H1 (cell line): Measurements from ENCODE around the gene KLHL1. TPM values are rescaled to one million over a fixed set of nuclear protein-coding genes. Genes with fewer than 3 reads are reported as not detected.

ENCODE experiments used
- CTCF ChIA-PET: fragments of 300-600 bp; sonication (Branson Sonifier 250); formaldehyde crosslinking; loops from one replicate; lab custom pipeline; 2021; ENCODE audit not compliant: partially characterized antibody; lab: Charles Lee
- POLR2A ChIA-PET: fragments of 300-600 bp; sonication (Branson Sonifier 250); formaldehyde crosslinking; loops from one replicate; lab custom pipeline; 2021; ENCODE audit warnings: inconsistent platforms; ENCODE audit not compliant: partially characterized antibody; lab: Charles Lee
- DNase-seq, 2 experiments: peaks; one replicate each; pipeline versions ENCODE4 v3.0.0 to v3.0.0-alpha.2; 2010 to 2022; ENCODE audit warnings: low spot score in 2 of 2, low read depth in 1 of 2, mixed read lengths in 1 of 2
- FAIRE-seq: peaks from 2 replicates; lab custom pipeline; 2011; peaks lifted over from hg19 to GRCh38; lab: Jason Lieb, UNC
- H2AFZ ChIP-seq: 2 replicates; pipeline ENCODE4 v1.8.1; 2012; ENCODE audit warnings: low read length, inconsistent platforms
- H2AK5ac ChIP-seq: 2 replicates; pipeline ENCODE4 v1.6.1; 2013; ENCODE audit warnings: low read depth, low read length
- H2BK120ac ChIP-seq: replicated peaks from 2 replicates; pipeline ENCODE3; 2013; ENCODE audit warnings: low read depth, low read length, inconsistent platforms
- H2BK12ac ChIP-seq: 2 replicates; pipeline ENCODE4 v1.6.1; 2013; ENCODE audit warnings: low read depth, low read length
- H2BK15ac ChIP-seq: 2 replicates; pipeline ENCODE4 v1.6.1; 2013; ENCODE audit warnings: low read length
- H2BK20ac ChIP-seq: 2 replicates; pipeline ENCODE4 v1.6.1; 2013; ENCODE audit warnings: low read length
- H2BK5ac ChIP-seq: 2 replicates; pipeline ENCODE4 v1.6.1; 2013; ENCODE audit warnings: low read depth, low read length
- H3K14ac ChIP-seq: 2 replicates; pipeline ENCODE4 v1.6.1; 2013; ENCODE audit warnings: inconsistent platforms; ENCODE audit not compliant: insufficient read length
- H3K18ac ChIP-seq: 2 replicates; pipeline ENCODE4 v1.6.1; 2013; ENCODE audit warnings: low read length; ENCODE audit errors: extremely low read depth
- H3K23ac ChIP-seq: 2 replicates; pipeline ENCODE4 v1.6.1; 2013; ENCODE audit warnings: inconsistent platforms; ENCODE audit not compliant: insufficient read length
- H3K23me2 ChIP-seq: 2 replicates; pipeline ENCODE4 v1.6.1; 2013; ENCODE audit warnings: low read depth, low read length
- H3K27ac ChIP-seq: 2 replicates; pipeline ENCODE4 v1.6.1; 2011; ENCODE audit warnings: low read depth, low read length, inconsistent platforms
- H3K27me3 ChIP-seq, 4 experiments: replicated peaks in 1 of 4; 1 replicate in 1 of 4; 2 replicates in 3 of 4; pipeline versions ENCODE4 v1.6.1 to v1.8.1; 2011 to 2013; ENCODE audit warnings: low read length in 3 of 4, mild to moderate bottlenecking in 3 of 4, inconsistent platforms in 2 of 4, mixed read lengths in 2 of 4, moderate library complexity in 1 of 4; ENCODE audit not compliant: control insufficient read depth in 3 of 4, insufficient read depth in 3 of 4; ENCODE audit errors: extremely low read depth in 1 of 4
- H3K36me3 ChIP-seq, 4 experiments: 2 replicates each; pipeline versions ENCODE4 v1.6.1 to v1.8.1; 2011 to 2013; ENCODE audit warnings: mild to moderate bottlenecking in 4 of 4, low read length in 3 of 4, moderate library complexity in 2 of 4, control low read depth in 1 of 4, inconsistent platforms in 1 of 4; ENCODE audit not compliant: insufficient read depth in 4 of 4, control insufficient read depth in 2 of 4
- H3K4ac ChIP-seq: replicated peaks from 2 replicates; pipeline ENCODE3; 2013; ENCODE audit warnings: low read length, low read depth, mixed read lengths, inconsistent platforms; ENCODE audit not compliant: insufficient read length
- H3K4me1 ChIP-seq, 4 experiments: replicated peaks in 1 of 4; 1 replicate in 1 of 4; 2 replicates in 3 of 4; pipeline versions ENCODE4 v1.6.1 to v1.8.1; 2011 to 2013; ENCODE audit warnings: low read length in 3 of 4, inconsistent platforms in 2 of 4, mixed read lengths in 1 of 4; ENCODE audit not compliant: insufficient read depth in 4 of 4, control insufficient read depth in 3 of 4
- H3K4me2 ChIP-seq, 2 experiments: 2 replicates each; pipeline versions ENCODE4 v1.6.1 to v1.8.1; 2011 to 2013; ENCODE audit warnings: low read depth in 2 of 2, low read length in 2 of 2, control low read depth in 1 of 2, inconsistent platforms in 1 of 2, mild to moderate bottlenecking in 1 of 2; ENCODE audit not compliant: insufficient read depth in 1 of 2
- H3K4me3 ChIP-seq, 4 experiments: fragments of 200-600, 300-600 bp in 1 of 4; sonication (generic), shearing (Covaris generic), sonication (Bioruptor Twin) in 1 of 4; 2 replicates each; pipeline versions ENCODE4 v1.5.1 to v1.8.1; 2011 to 2016; ENCODE audit warnings: low read length in 4 of 4, low read depth in 3 of 4, control low read depth in 2 of 4, inconsistent platforms in 2 of 4, mild to moderate bottlenecking in 2 of 4, mixed read lengths in 1 of 4, moderate library complexity in 1 of 4; ENCODE audit not compliant: insufficient read depth in 2 of 4; ENCODE audit errors: extremely low read depth in 1 of 4
- H3K56ac ChIP-seq: replicated peaks from 2 replicates; pipeline ENCODE3; 2013; ENCODE audit warnings: low read depth, mild to moderate bottlenecking, mixed read lengths, low read length, inconsistent platforms; ENCODE audit not compliant: insufficient read length
- H3K79me1 ChIP-seq: 2 replicates; pipeline ENCODE4 v1.6.1; 2013; ENCODE audit warnings: low read depth, low read length, control low read depth
- H3K79me2 ChIP-seq, 2 experiments: 2 replicates each; pipeline versions ENCODE4 v1.6.1 to v1.8.1; 2012 to 2013; ENCODE audit warnings: low read length in 2 of 2, mild to moderate bottlenecking in 2 of 2, inconsistent platforms in 1 of 2; ENCODE audit not compliant: insufficient read depth in 2 of 2, control insufficient read depth in 1 of 2
- H3K9ac ChIP-seq, 4 experiments: replicated peaks in 1 of 4; 1 replicate in 1 of 4; 2 replicates in 3 of 4; pipeline versions ENCODE4 v1.6.1 to v1.8.1; 2011 to 2013; ENCODE audit warnings: low read depth in 3 of 4, low read length in 3 of 4, control low read depth in 2 of 4, mild to moderate bottlenecking in 2 of 4, moderate library complexity in 2 of 4, inconsistent platforms in 1 of 4; ENCODE audit errors: extremely low read depth in 1 of 4
- H3K9me3 ChIP-seq, 2 experiments: 2 replicates each; pipeline versions ENCODE4 v1.6.1 to v1.8.1; 2012 to 2013; ENCODE audit warnings: mild to moderate bottlenecking in 2 of 2, moderate library complexity in 2 of 2, control low read depth in 1 of 2, inconsistent platforms in 1 of 2, low read depth in 1 of 2, low read length in 1 of 2, mixed read lengths in 1 of 2; ENCODE audit not compliant: insufficient read depth in 2 of 2
- H4K20me1 ChIP-seq, 2 experiments: replicated peaks in 1 of 2; 2 replicates each; pipeline versions ENCODE3 to v1.8.1; 2011 to 2013; ENCODE audit warnings: inconsistent platforms in 2 of 2, low read length in 2 of 2, mild to moderate bottlenecking in 1 of 2; ENCODE audit not compliant: insufficient read depth in 2 of 2, control insufficient read depth in 1 of 2
- H4K5ac ChIP-seq: 2 replicates; pipeline ENCODE4 v1.6.1; 2013; ENCODE audit warnings: low read length, low read depth, mixed read lengths, inconsistent platforms; ENCODE audit not compliant: insufficient read length
- H4K8ac ChIP-seq: 2 replicates; pipeline ENCODE4 v1.8.0; 2013; ENCODE audit warnings: mild to moderate bottlenecking, moderate library complexity, low read length, inconsistent platforms; ENCODE audit not compliant: insufficient read depth; ENCODE audit errors: extremely low read depth
- H4K91ac ChIP-seq: replicated peaks from 2 replicates; pipeline ENCODE3; 2013; ENCODE audit warnings: low read length, mixed read lengths, inconsistent platforms; ENCODE audit not compliant: insufficient read length
- CBX5 ChIP-seq: fragments of 300-800, 300-1000 bp; sonication (generic); IDR thresholded peaks from 2 replicates; pipeline ENCODE4 v1.7.1; 2016; ENCODE audit warnings: antibody characterized with exemption, low read length, low read depth
- CBX8 ChIP-seq: fragments of 300-800, 300-1000 bp; sonication (generic); IDR thresholded peaks from 2 replicates; pipeline ENCODE4 v1.7.1; 2016; ENCODE audit warnings: low read depth, low read length, borderline replicate concordance
- MAFK ChIP-seq: IDR thresholded peaks from 2 replicates; pipeline ENCODE4 v1.6.1; 2012; ENCODE audit warnings: low read depth, mild to moderate bottlenecking, improper control_type of control experiment, low read length
- NANOG ChIP-seq: IDR thresholded peaks from 2 replicates; pipeline ENCODE4 v1.6.1; 2011; ENCODE audit warnings: low read length, low read depth, mild to moderate bottlenecking, inconsistent platforms; ENCODE audit not compliant: insufficient read depth, poor library complexity, severe bottlenecking
- SIX5 ChIP-seq: IDR thresholded peaks from 2 replicates; pipeline ENCODE4 v1.6.1; 2011; ENCODE audit warnings: mild to moderate bottlenecking, low read depth, low read length
- SP1 ChIP-seq: IDR thresholded peaks from 2 replicates; pipeline ENCODE4 v1.6.1; 2011; ENCODE audit warnings: low read depth, low read length
- SUZ12 ChIP-seq: fragments of 200-600 bp; sonication (generic); IDR thresholded peaks from 2 replicates; pipeline ENCODE4 v1.6.1; 2012; ENCODE audit warnings: mild to moderate bottlenecking, inconsistent platforms, low read length, moderate library complexity, mixed read lengths
- TEAD4 ChIP-seq: IDR thresholded peaks from 2 replicates; pipeline ENCODE4 v1.6.1; 2012; ENCODE audit warnings: low read depth, low read length, inconsistent platforms, mixed read lengths
- whole genome bisulfite sequencing, 2 experiments: shearing (Covaris generic) in 1 of 2; methylation state at CpG; one replicate each; pipeline versions ENCODE4 v1.1.6 to v1.1.7; 2013 to 2015; ENCODE audit warnings: low lambda C conversion rate in 2 of 2, mixed read lengths in 2 of 2, inconsistent platforms in 1 of 2, low coverage in 1 of 2, missing lambda C conversion rate in 1 of 2; ENCODE audit not compliant: insufficient replicate concordance in 2 of 2, insufficient coverage in 1 of 2, insufficient read length in 1 of 2; ENCODE audit errors: extremely low coverage in 1 of 2, missing lambda C conversion rate in 1 of 2; 5-methylcytosine and 5-hydroxymethylcytosine counted together
- polyA plus RNA-seq, 7 experiments: library from polyadenylated mRNA; depleted of rRNA in 3 of 7; stranded (reverse) in 5 of 7; unstranded in 2 of 7; fragments of >200 nt in 5 of 7; fragments of 200-250 nt in 2 of 7; gene quantifications; 1 replicate in 5 of 7; 2 replicates in 1 of 7; 4 replicates in 1 of 7; pipeline versions ENCODE4 v1.2.1 to v1.2.3, GENCODE V29; 2011 to 2013; ENCODE audit warnings: missing spikeins in 2 of 7, mixed read lengths in 2 of 7
- total RNA-seq: library from RNA; stranded (reverse); fragmentation: NEBNext Ultra II Directional; extraction: Animal tissue kit (Norgen Biotek cat#: 25700); gene quantifications from 2 replicates; pipeline ENCODE4 v1.2.1, GENCODE V29; 2021

The KLHL1 gene
- total and polyA plus RNA-seq, 2 of the 8 experiments (the other 6 are each of a cell fraction or from before 2014, with no cell fraction given), result not detected

- no peak overlapping the region for H3K14ac ChIP-seq
- H3K56ac ChIP-seq, result no peak overlapping the region
- no peak overlapping the region for H3K27ac ChIP-seq
- no peaks in the 10 kb centered on the region for H4K20me1 ChIP-seq
- no peaks in the 10 kb centered on the region; the same call in 1 of the 2 replicates for H3K23me2 ChIP-seq
- ChIA-PET POLR2A (no interaction called here), CTCF (no interaction called here)
- no peak overlapping the region for H4K5ac ChIP-seq
- no peak overlapping the region for H2AK5ac ChIP-seq
- H3K4ac ChIP-seq, result no peak overlapping the region
- H3K4me2 ChIP-seq, result no peak overlapping the region
- no peak overlapping the region for H2BK20ac ChIP-seq
- no peak overlapping the region for H2BK12ac ChIP-seq
- H4K91ac ChIP-seq, result no peak overlapping the region
- H4K8ac ChIP-seq, result no peak overlapping the region
- H3K36me3 ChIP-seq, result no peaks in the 10 kb centered on the region
- no peak overlapping the region for H2AFZ ChIP-seq
- no peak overlapping the region for H3K4me3 ChIP-seq
- no peak overlapping the region for H3K9ac ChIP-seq
- 90% methylated on average over 3 of the region's 3 CpGs; no CpG with 5 or more reads in 1 of the 2 experiments for WGBS, 2 experiments
- FAIRE-seq (no peak), DNase-seq (no peak)
- H3K23ac ChIP-seq, result no peak overlapping the region
- H3K27me3 ChIP-seq, result no peaks in the 10 kb centered on the region
- no peaks in the 10 kb centered on the region for H3K79me2 ChIP-seq
- no peaks in the 10 kb centered on the region for H3K9me3 ChIP-seq
- no peak overlapping the region for H2BK5ac ChIP-seq
- H3K4me1 ChIP-seq, result no peaks in the 10 kb centered on the region
- H2BK15ac ChIP-seq, result no peak overlapping the region
- TF ChIP-seq SP1, result no peak
- no peak for TF ChIP-seq SIX5
- TF ChIP-seq CBX8, result no peak
- TF ChIP-seq TEAD4, result no peak
- TF ChIP-seq CBX5, result no peak
- no peak for TF ChIP-seq MAFK
- TF ChIP-seq SUZ12, result no peak
- no peak for TF ChIP-seq NANOG
- no peak overlapping the region for H3K18ac ChIP-seq
- H2BK120ac ChIP-seq, result no peak overlapping the region
- H3K79me1 ChIP-seq, result no peaks in the 10 kb centered on the region
These were observed 85.6 kb downstream of the KLHL1 start for GRCh38 chr13:70022646-70023045.
